HEK293 (cell line): ENCODE measurements around the gene PHLDB2.

ENCODE experiments used
- CTCF ChIA-PET: fragments of 350-600 bp; formaldehyde crosslinking; extraction: SDS; loops from one replicate; lab custom pipeline; 2021; ENCODE audit warnings: antibody characterized with exemption; lab: Yijun Ruan, JAX
- POLR2A ChIA-PET: fragments of 300-600 bp; formaldehyde crosslinking; extraction: SDS; loops from one replicate; lab custom pipeline; 2020; ENCODE audit warnings: antibody characterized with exemption, inconsistent platforms; lab: Yijun Ruan, JAX
- H3K27ac ChIP-seq: fragments of 200-500 bp; sonication (Bioruptor generic); 2 replicates; pipeline ENCODE4 v1.5.1; 2014; ENCODE audit warnings: low read depth, low read length, control low read depth, inconsistent platforms; ENCODE audit errors: extremely low read depth
- H3K36me3 ChIP-seq, 2 experiments: fragments of 200-500 bp in 1 of 2; sonication (Bioruptor generic) in 1 of 2; 1 replicate in 1 of 2; 2 replicates in 1 of 2; pipeline ENCODE4 v1.5.1; 2014 to 2017; ENCODE audit warnings: inconsistent platforms in 2 of 2, low read length in 2 of 2; ENCODE audit not compliant: control insufficient read depth in 2 of 2, insufficient read depth in 1 of 2
- H3K4me1 ChIP-seq: fragments of 200-500 bp; sonication (Bioruptor generic); 2 replicates; pipeline ENCODE4 v1.5.1; 2014; ENCODE audit warnings: mild to moderate bottlenecking, low read length, inconsistent platforms; ENCODE audit not compliant: control insufficient read depth, insufficient read depth
- H3K4me3 ChIP-seq: 2 replicates; pipeline ENCODE4 v1.5.1; 2011; ENCODE audit warnings: low read depth, mild to moderate bottlenecking, control low read depth, low read length, moderate library complexity
- H3K9me3 ChIP-seq: fragments of 200-500 bp; sonication (Bioruptor generic); 2 replicates; pipeline ENCODE4 v1.5.1; 2014; ENCODE audit warnings: low read depth, low read length, inconsistent platforms; ENCODE audit not compliant: control insufficient read depth, insufficient read depth
- INSM2 ChIP-seq: fragments of 450-650 bp; formaldehyde crosslinking; IDR thresholded peaks from 2 replicates; pipeline ENCODE4 v1.5.1; 2016; ENCODE audit warnings: missing biosample characterization, missing genetic modification characterization
- KLF16 ChIP-seq: fragments of 450-650 bp; formaldehyde crosslinking; IDR thresholded peaks from 2 replicates; pipeline ENCODE4 v1.5.1; 2017; ENCODE audit warnings: missing biosample characterization, missing genetic modification characterization
- MEIS1 ChIP-seq: sonication (generic); formaldehyde crosslinking; IDR thresholded peaks from 2 replicates; pipeline ENCODE4 v1.8.1; 2022; ENCODE audit warnings: missing genetic modification reagents, mild to moderate bottlenecking, borderline replicate concordance
- MZF1 ChIP-seq: fragments of 450-650 bp; formaldehyde crosslinking; IDR thresholded peaks from 2 replicates; pipeline ENCODE4 v1.5.1; 2017; ENCODE audit warnings: missing biosample characterization, missing genetic modification characterization, borderline replicate concordance
- OVOL3 ChIP-seq: fragments of 450-650 bp; formaldehyde crosslinking; IDR thresholded peaks from 2 replicates; pipeline ENCODE4 v1.5.1; 2016; ENCODE audit warnings: missing biosample characterization, missing genetic modification characterization
- PRDM6 ChIP-seq: fragments of 450-650 bp; formaldehyde crosslinking; IDR thresholded peaks from 2 replicates; pipeline ENCODE4 v1.5.1; 2017; ENCODE audit warnings: missing biosample characterization, missing genetic modification characterization
- ZBTB21 ChIP-seq: fragments of 450-650 bp; formaldehyde crosslinking; IDR thresholded peaks from 2 replicates; pipeline ENCODE4 v1.5.1; 2017; ENCODE audit warnings: missing biosample characterization, missing genetic modification characterization
- ZNF211 ChIP-seq: fragments of 450-650 bp; formaldehyde crosslinking; IDR thresholded peaks from 2 replicates; pipeline ENCODE4 v1.5.1; 2016; ENCODE audit warnings: low read depth, missing biosample characterization, missing genetic modification characterization
- ZNF26 ChIP-seq: fragments of 450-650 bp; formaldehyde crosslinking; IDR thresholded peaks from 2 replicates; pipeline ENCODE4 v1.5.1; 2016; ENCODE audit warnings: missing biosample characterization, missing genetic modification characterization
- ZNF311 ChIP-seq: fragments of 450-650 bp; formaldehyde crosslinking; IDR thresholded peaks from 2 replicates; pipeline ENCODE4 v1.5.1; 2017; ENCODE audit warnings: missing biosample characterization, missing genetic modification characterization, borderline replicate concordance
- ZNF391 ChIP-seq: fragments of 450-650 bp; formaldehyde crosslinking; IDR thresholded peaks from 2 replicates; pipeline ENCODE4 v1.5.1; 2016; ENCODE audit warnings: low read depth, missing biosample characterization, missing genetic modification characterization, borderline replicate concordance
- ZNF514 ChIP-seq: fragments of 450-650 bp; formaldehyde crosslinking; IDR thresholded peaks from 2 replicates; pipeline ENCODE4 v1.5.1; 2016; ENCODE audit warnings: missing biosample characterization, missing genetic modification characterization
- ZNF600 ChIP-seq: fragments of 450-650 bp; formaldehyde crosslinking; IDR thresholded peaks from 2 replicates; pipeline ENCODE4 v1.5.1; 2016; ENCODE audit warnings: missing biosample characterization, missing genetic modification characterization
- ZNF639 ChIP-seq: fragments of 450-650 bp; formaldehyde crosslinking; IDR thresholded peaks from 2 replicates; pipeline ENCODE4 v1.5.1; 2016; ENCODE audit warnings: missing biosample characterization, missing genetic modification characterization
- ZNF677 ChIP-seq: fragments of 450-650 bp; IDR thresholded peaks from 2 replicates; pipeline ENCODE4 v1.5.0; 2018; ENCODE audit warnings: missing biosample characterization, mild to moderate bottlenecking, missing genetic modification characterization, moderate library complexity
- ZNF704 ChIP-seq: fragments of 450-650 bp; formaldehyde crosslinking; IDR thresholded peaks from 2 replicates; pipeline ENCODE4 v1.5.1; 2016; ENCODE audit warnings: missing biosample characterization, missing genetic modification characterization
- ZNF747 ChIP-seq: fragments of 450-650 bp; formaldehyde crosslinking; IDR thresholded peaks from 2 replicates; pipeline ENCODE4 v1.5.1; 2016; ENCODE audit warnings: missing biosample characterization, missing genetic modification characterization
- ZNF830 ChIP-seq: fragments of 450-650 bp; IDR thresholded peaks from 2 replicates; pipeline ENCODE4 v1.5.0; 2018; ENCODE audit warnings: missing biosample characterization, missing genetic modification characterization, low read depth, mild to moderate bottlenecking, moderate library complexity

Gene PHLDB2

GRCh38 chr3:111859061-111859973 lies at the start of gene PHLDB2 (continued):
- TF ChIP-seq ZNF639 (tag by site-specific recombination) (no peak), MEIS1 (CRISPR knock-in tag) (no peak), ZNF830 (tag by site-specific recombination) (no peak), OVOL3 (tag by site-specific recombination) (no peak), ZNF600 (tag by site-specific recombination) (peak; percentile 29), INSM2 (tag by site-specific recombination) (no peak), ZNF747 (no peak), ZBTB21 (tag by site-specific recombination) (no peak), ZNF26 (tag by site-specific recombination) (no peak), MZF1 (no peak), ZNF311 (tag by site-specific recombination) (no peak), ZNF677 (no peak), KLF16 (peak; percentile 68; the same call in 1 of the 2 replicates), PRDM6 (tag by site-specific recombination) (no peak), ZNF514 (no peak), ZNF211 (tag by site-specific recombination) (no peak), ZNF704 (tag by site-specific recombination) (no peak)

GRCh38 chr3:111810909-111811308 lies 48.2 kb upstream of the PHLDB2 start:
- H3K27ac ChIP-seq = no peak overlapping the region
- no peaks in the 10 kb centered on the region for H3K36me3 ChIP-seq
- CTCF ChIA-PET = interaction anchor here (2.1 kb wide), 1 partner anchor 94 kb away, joined by 4 read pairs; no protein-coding TSS in a partner anchor
- POLR2A ChIA-PET = no interaction called here
- H3K4me1 ChIP-seq = no peaks in the 10 kb centered on the region
- no peak overlapping the region for H3K4me3 ChIP-seq
- TF ChIP-seq ZNF677 (no peak), ZNF391 (tag by site-specific recombination) (no peak)
- no peaks in the 10 kb centered on the region for H3K9me3 ChIP-seq
